ENCODE measurements around the gene CNGA4. TPM values are rescaled to one million over a fixed set of nuclear protein-coding genes. Genes with fewer than 3 reads are reported as not detected.
"Not testable (repeated sequence)": the region's sequence is repeated elsewhere in the genome, so short reads cannot be mapped to it uniquely, and the experiment has no call there.

The CNGA4 gene
- total RNA-seq, 4 donors from 2014 or later = 0.14 TPM; not detected in 3

GRCh38 chr11:6269994-6270393 lies 31.1 kb downstream of the CNGA4 start:
- H3K27ac ChIP-seq = no peak overlapping the region
- no peaks in the 10 kb centered on the region for H3K9me3 ChIP-seq
- H3K36me3 ChIP-seq = no peaks in the 10 kb centered on the region
- no peak for DNase-seq
- H3K27me3 ChIP-seq = peaks cover 13% of the 10 kb centered on the region
- TF ChIP-seq EP300 (IDR thresholded peaks at IDR 0.05; ENCODE audit: low read depth) (no peak), POLR2A (IDR thresholded peaks at IDR 0.05) (no peak), CTCF (IDR thresholded peaks at IDR 0.05) (no peak), POLR2AphosphoS5 (IDR thresholded peaks at IDR 0.05) (no peak)
- no peaks in the 10 kb centered on the region for H3K4me1 ChIP-seq
- 78 to 93% methylated on average over 7 to 24 of the region's 24 CpGs for WGBS, 2 donors (ENCODE audit: low coverage in 1 of 2)
- in situ Hi-C loops (cut with MboI; ENCODE audit: low pct_ligation_motif_present in 1 of 4, low pct_unique_long_range_greater_than_20kb in 1 of 4, low sequenced_read_pairs in 3 of 4) = no loop called here
- intact Hi-C loops (cut with DNase I; ENCODE audit: low total_unique reads) = no loop called here
- no peak overlapping the region for H3K4me3 ChIP-seq

DNA sequence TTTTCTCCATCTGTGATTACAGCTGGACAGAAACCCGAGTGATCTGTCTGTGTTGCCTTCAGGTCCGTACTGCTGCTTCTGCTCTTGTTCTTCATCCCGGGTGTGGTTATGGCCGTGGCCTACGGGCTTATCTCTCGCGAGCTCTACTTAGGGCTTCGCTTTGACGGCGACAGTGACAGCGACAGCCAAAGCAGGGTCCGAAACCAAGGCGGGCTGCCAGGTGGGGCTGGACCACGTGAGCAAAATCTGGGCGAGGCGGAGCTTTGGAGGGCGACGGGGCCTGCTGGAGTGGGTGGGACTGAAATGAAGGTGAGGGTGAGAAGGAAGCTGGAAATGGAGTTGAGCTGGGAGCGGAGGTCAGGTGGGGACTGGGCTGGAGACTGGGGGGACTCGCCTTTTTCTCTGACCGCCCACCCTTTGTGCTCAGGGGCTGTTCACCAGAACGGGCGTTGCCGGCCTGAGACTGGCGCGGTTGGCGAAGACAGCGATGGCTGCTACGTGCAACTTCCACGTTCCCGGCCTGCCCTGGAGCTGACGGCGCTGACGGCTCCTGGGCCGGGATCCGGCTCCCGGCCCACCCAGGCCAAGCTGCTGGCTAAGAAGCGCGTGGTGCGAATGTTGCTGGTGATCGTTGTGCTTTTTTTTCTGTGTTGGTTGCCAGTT lies 31.8 kb downstream of the CNGA4 start:
- H3K4me3 ChIP-seq = no peak overlapping the region
- H3K9me3 ChIP-seq = no peaks in the 10 kb centered on the region
- H3K4me1 ChIP-seq = no peaks in the 10 kb centered on the region
- whole genome bisulfite sequencing, 2 donors (ENCODE audit: low coverage in 1 of 2) = 82% methylated on average over 41 of the region's 41 CpGs; no CpG with 5 or more reads in 1 of the 2 donors
- in situ Hi-C loops (cut with MboI; ENCODE audit: low pct_ligation_motif_present in 1 of 4, low pct_unique_long_range_greater_than_20kb in 1 of 4, low sequenced_read_pairs in 3 of 4) (no loop called here), intact Hi-C loops (cut with DNase I; ENCODE audit: low total_unique reads) (no loop called here)
- no peak overlapping the region for H3K27ac ChIP-seq
- TF ChIP-seq EP300 (IDR thresholded peaks at IDR 0.05; ENCODE audit: low read depth) (no peak), POLR2AphosphoS5 (IDR thresholded peaks at IDR 0.05) (no peak), CTCF (IDR thresholded peaks at IDR 0.05) (no peak), POLR2A (IDR thresholded peaks at IDR 0.05) (no peak)
- no peaks in the 10 kb centered on the region for H3K36me3 ChIP-seq
- H3K27me3 ChIP-seq = peaks cover 18% of the 10 kb centered on the region
- DNase-seq = no peak

DNA sequence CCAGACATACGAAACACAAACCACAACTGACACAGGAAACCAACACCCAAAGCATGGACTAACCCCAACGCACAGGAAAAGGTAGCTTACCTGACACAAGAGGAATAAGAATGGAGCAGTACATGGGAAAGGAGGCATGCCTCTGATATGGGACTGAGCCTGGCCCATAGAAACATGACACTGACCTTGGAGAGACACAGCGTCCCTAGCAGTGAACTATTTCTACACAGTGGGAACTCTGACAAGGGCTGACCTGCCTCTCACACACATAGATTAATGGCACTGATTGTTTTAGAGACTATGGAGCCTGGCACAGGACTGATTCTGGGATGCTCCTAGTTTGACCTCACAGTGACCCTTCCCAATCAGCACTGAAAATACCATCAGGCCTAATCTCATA lies 32.7 kb downstream of the CNGA4 start:
- intact Hi-C loops (cut with DNase I; ENCODE audit: low total_unique reads) (no loop called here), in situ Hi-C loops (cut with MboI; ENCODE audit: low pct_ligation_motif_present in 1 of 4, low pct_unique_long_range_greater_than_20kb in 1 of 4, low sequenced_read_pairs in 3 of 4) (no loop called here)
- Histone ChIP-seq H3K27me3 (peaks cover 22% of the 10 kb centered on the region), H3K4me3 (no peak overlapping the region), H3K36me3 (no peaks in the 10 kb centered on the region), H3K27ac (no peak overlapping the region), H3K4me1 (no peaks in the 10 kb centered on the region), H3K9me3 (no peaks in the 10 kb centered on the region)
- TF ChIP-seq CTCF (IDR thresholded peaks at IDR 0.05) (no peak), POLR2AphosphoS5 (IDR thresholded peaks at IDR 0.05) (no peak), EP300 (IDR thresholded peaks at IDR 0.05; ENCODE audit: low read depth) (no peak), POLR2A (IDR thresholded peaks at IDR 0.05) (no peak)
- 54 to 83% methylated on average over 1 to 3 of the region's 3 CpGs for WGBS, 2 donors (ENCODE audit: low coverage in 1 of 2)
- no peak for DNase-seq

DNA sequence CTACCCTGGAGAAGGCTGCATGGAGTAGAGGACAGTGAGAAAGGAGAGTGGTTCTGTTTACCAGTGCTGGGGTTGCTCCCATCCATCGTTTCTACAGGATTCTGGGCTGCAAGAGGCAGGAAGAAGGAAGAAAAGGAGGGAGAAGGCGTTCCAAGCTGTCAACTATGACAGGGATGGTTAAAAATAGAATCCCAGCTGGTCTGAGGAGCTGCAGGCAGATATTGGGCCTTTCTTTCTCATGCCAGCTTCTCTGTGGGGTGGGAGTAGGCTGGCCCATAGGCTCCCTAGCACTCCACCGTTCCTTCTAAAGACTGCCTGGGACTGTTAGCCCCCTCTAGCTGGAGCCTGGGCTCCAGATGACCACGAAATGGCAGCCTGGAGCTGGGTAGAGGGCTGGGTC lies 34.3 kb downstream of the CNGA4 start:
- Histone ChIP-seq H3K27ac (no peak overlapping the region), H3K27me3 (peaks cover 25% of the 10 kb centered on the region), H3K9me3 (no peaks in the 10 kb centered on the region), H3K36me3 (no peaks in the 10 kb centered on the region), H3K4me3 (no peak overlapping the region), H3K4me1 (no peaks in the 10 kb centered on the region)
- intact Hi-C loops (cut with DNase I; ENCODE audit: low total_unique reads) (no loop called here), in situ Hi-C loops (cut with MboI; ENCODE audit: low pct_ligation_motif_present in 1 of 4, low pct_unique_long_range_greater_than_20kb in 1 of 4, low sequenced_read_pairs in 3 of 4) (no loop called here)
- no peak for DNase-seq
- WGBS, 2 donors (ENCODE audit: low coverage in 1 of 2) = 59 to 63% methylated on average over 3 to 4 of the region's 4 CpGs
- no peak for TF ChIP-seq POLR2AphosphoS5 (IDR thresholded peaks at IDR 0.05)
- TF ChIP-seq POLR2A (IDR thresholded peaks at IDR 0.05) = no peak
- no peak for TF ChIP-seq EP300 (IDR thresholded peaks at IDR 0.05; ENCODE audit: low read depth)
- TF ChIP-seq CTCF (IDR thresholded peaks at IDR 0.05) = no peak

- H3K4me1 ChIP-seq; H3K9me3 ChIP-seq; in situ Hi-C loops (cut with MboI; ENCODE audit: low pct_ligation_motif_present in 1 of 4, low pct_unique_long_range_greater_than_20kb in 1 of 4, low sequenced_read_pairs in 3 of 4); H3K27ac ChIP-seq; intact Hi-C loops (cut with DNase I; ENCODE audit: low total_unique reads); DNase-seq; H3K4me3 ChIP-seq; H3K36me3 ChIP-seq: not testable (repeated sequence)
- 51 to 54% methylated on average over 6 to 7 of the region's 7 CpGs for WGBS, 2 donors (ENCODE audit: low coverage in 1 of 2)
- H3K27me3 ChIP-seq = peaks cover 18% of the 10 kb centered on the region
Observed at GRCh38 chr11:6280809-6281208, 41.9 kb downstream of the CNGA4 start.

Measured in transverse colon (tissue), 4 donors.